Tibial nerve (tissue), 4 donors: ENCODE data around the gene APC2. TPM values are rescaled to one million over a fixed set of nuclear protein-coding genes. Genes with fewer than 3 reads are reported as not detected.
A peak's percentile ranks its signal among the peaks of the same experiment; 100 is the strongest.

Experiments used
- DNase-seq, 2 donors: peaks; one replicate each; pipeline ENCODE4 v3.0.0-alpha.2; 2019; ENCODE audit warnings: low spot score in 2 of 2
- H3K27ac ChIP-seq, 4 donors: fragments of 200-600 bp; sonication (generic) in 3 of 4; one replicate each; pipeline ENCODE4 v1.5.1; 2017 to 2019; ENCODE audit warnings: mild to moderate bottlenecking in 1 of 4
- H3K27me3 ChIP-seq, 2 donors: fragments of 200-600 bp; sonication (generic) in 1 of 2; one replicate each; pipeline versions ENCODE4 v1.5.1 to v1.6.0; 2017 to 2019
- H3K36me3 ChIP-seq, 3 donors: fragments of 200-600 bp; sonication (generic); one replicate each; pipeline ENCODE4 v1.5.1; 2018 to 2019
- H3K4me1 ChIP-seq, 4 donors: fragments of 200-600 bp; sonication (generic) in 3 of 4; one replicate each; pipeline ENCODE4 v1.5.1; 2017 to 2019
- H3K4me3 ChIP-seq, 4 donors: fragments of 200-600 bp; sonication (generic) in 3 of 4; one replicate each; pipeline ENCODE4 v1.5.1; 2017 to 2019; ENCODE audit warnings: mild to moderate bottlenecking in 1 of 4, moderate library complexity in 1 of 4
- H3K9me3 ChIP-seq, 4 donors: fragments of 200-600 bp; sonication (generic) in 3 of 4; one replicate each; pipeline ENCODE4 v1.5.1; 2017 to 2019
- EP300 ChIP-seq, 2 donors: sonication (generic); formaldehyde crosslinking; IDR thresholded peaks; one replicate each; pipeline ENCODE4 v1.6.1; 2017; ENCODE audit warnings: antibody characterized with exemption in 2 of 2, mild to moderate bottlenecking in 1 of 2
- POLR2A ChIP-seq, 2 donors: fragments of 450-650 bp; IDR thresholded peaks; one replicate each; pipeline ENCODE4 v1.6.1; 2017; ENCODE audit warnings: antibody characterized with exemption in 2 of 2, mild to moderate bottlenecking in 2 of 2, moderate library complexity in 2 of 2
- WGBS, 2 donors: methylation state at CpG; one replicate each; pipeline ENCODE4 v1.1.5; 2018; 5-methylcytosine and 5-hydroxymethylcytosine counted together
- total RNA-seq, 4 donors: library from RNA; depleted of rRNA; stranded (reverse); fragments of >200 nt; gene quantifications; one replicate each; pipeline ENCODE4 v1.1.0, GENCODE V29; 2016
- TF ChIP-seq, protein P1 (sequence below), 5 experiments: fragments of 200-600 bp in 3 of 5; fragments of 450-650 bp in 2 of 5; sonication (generic) in 3 of 5; IDR thresholded peaks; one replicate each; pipeline ENCODE4 v1.5.1; 2016 to 2019; ENCODE audit warnings: antibody characterized with exemption in 5 of 5, mild to moderate bottlenecking in 3 of 5, moderate library complexity in 2 of 5

Gene APC2
- total RNA-seq, 4 donors from 2014 or later = 1.7 to 10.2 (median 4.2) TPM

DNA sequence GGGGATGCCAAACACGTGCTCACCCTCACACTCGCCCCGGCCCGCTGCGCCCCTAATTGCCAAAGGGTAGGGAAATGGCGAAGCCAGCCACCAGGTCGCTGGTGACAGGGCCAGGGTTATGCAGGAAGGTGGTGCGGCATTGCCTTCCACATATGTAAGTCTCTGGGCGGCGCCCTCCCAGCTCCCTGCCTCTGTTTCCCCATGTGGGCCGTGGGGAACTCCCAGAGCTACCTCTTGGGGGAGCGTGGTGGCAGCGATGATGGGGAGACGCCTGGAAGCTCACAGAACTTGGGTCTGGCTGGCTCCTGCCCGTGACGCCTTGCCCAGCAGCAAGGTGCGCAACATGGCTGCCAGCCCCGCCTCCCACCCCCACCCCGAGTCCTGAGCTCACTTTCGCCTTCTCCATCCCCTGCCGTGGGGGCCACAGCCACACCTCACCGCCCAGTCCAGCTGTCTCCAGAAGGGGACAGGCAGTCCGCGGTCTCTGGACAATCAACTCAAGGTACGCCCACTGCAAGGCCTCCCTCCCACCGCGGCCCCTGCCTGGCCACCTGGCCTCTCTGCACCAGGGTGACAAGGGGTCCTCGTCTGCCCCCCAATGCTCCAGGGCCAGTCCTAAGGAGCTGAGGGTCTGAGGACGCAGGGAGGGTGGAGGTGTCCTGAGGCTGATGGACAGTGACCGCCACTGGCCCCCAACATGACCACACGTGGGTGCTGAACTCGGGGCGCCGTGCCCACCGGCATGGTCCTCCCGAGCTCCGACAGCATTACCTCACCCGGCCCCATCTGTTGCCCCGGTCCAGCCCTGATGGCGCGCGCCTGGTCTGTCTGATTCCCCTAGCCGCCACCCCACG, 22.5 kb downstream of the APC2 start:
- no peak for DNase-seq
- Histone ChIP-seq H3K27ac (no peak overlapping the region), H3K27me3 (peaks cover 2 to 62% of the 10 kb centered on the region in 2 donors), H3K4me1 (peaks cover 0 to 88% (median 49%) of the 10 kb centered on the region in 4 donors), H3K4me3 (no peak overlapping the region), H3K36me3 (peaks cover 0 to 33% (median 3%) of the 10 kb centered on the region in 3 donors), H3K9me3 (no peaks in the 10 kb centered on the region)
- 54 to 61% methylated on average over 31 to 44 of the region's 44 CpGs for WGBS, 2 donors
- TF ChIP-seq POLR2A (IDR thresholded peaks at IDR 0.05) = no peak
- no peak for TF ChIP-seq EP300 (IDR thresholded peaks at IDR 0.05)

DNA sequence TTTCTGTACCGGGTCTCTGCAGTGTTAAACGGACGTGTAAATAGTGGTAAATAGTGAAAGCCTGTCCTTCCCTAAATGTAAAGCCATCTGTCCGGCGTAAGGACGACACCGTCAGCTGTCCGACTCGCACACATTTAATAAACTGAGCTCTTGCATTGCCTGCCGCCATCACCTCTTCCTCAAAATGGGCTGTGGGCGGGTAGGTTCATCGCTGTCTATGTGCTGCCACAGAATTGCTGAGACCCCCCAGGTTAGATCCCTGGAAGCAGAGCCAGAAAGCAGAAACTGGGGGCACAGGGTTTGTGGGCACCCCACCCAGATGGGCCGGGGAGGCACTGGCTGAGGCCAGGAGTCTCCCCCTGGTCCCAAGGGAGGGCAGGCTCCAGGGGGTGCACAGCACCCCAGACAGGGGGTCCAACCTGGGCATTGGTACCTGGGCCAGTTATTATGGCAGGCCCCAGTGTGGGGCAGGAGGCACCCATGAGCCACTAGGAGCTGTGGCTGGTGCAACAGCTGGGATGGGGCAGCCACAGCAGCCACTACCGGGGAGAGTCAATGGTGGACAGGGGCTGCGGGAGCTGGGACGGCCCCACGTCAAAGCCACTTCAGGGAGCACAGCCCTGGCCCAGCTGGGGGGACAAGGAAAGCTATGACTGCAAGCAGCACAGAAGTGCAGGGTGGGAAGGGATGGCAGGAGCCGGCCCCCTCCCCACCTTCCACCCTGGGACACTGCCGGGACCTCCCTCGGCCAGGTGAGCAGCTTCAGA, 23.3 kb downstream of the APC2 start:
- DNase-seq = no peak
- no peaks in the 10 kb centered on the region for H3K9me3 ChIP-seq
- peak overlapping the region in 1 of 4 donors; percentile 50 for H3K27ac ChIP-seq
- peaks cover 0 to 88% (median 49%) of the 10 kb centered on the region in 4 donors for H3K4me1 ChIP-seq
- H3K4me3 ChIP-seq = no peak overlapping the region
- TF ChIP-seq, protein P1, sequence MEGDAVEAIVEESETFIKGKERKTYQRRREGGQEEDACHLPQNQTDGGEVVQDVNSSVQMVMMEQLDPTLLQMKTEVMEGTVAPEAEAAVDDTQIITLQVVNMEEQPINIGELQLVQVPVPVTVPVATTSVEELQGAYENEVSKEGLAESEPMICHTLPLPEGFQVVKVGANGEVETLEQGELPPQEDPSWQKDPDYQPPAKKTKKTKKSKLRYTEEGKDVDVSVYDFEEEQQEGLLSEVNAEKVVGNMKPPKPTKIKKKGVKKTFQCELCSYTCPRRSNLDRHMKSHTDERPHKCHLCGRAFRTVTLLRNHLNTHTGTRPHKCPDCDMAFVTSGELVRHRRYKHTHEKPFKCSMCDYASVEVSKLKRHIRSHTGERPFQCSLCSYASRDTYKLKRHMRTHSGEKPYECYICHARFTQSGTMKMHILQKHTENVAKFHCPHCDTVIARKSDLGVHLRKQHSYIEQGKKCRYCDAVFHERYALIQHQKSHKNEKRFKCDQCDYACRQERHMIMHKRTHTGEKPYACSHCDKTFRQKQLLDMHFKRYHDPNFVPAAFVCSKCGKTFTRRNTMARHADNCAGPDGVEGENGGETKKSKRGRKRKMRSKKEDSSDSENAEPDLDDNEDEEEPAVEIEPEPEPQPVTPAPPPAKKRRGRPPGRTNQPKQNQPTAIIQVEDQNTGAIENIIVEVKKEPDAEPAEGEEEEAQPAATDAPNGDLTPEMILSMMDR (IDR thresholded peaks at IDR 0.05) = no peak
- TF ChIP-seq EP300 (IDR thresholded peaks at IDR 0.05) (no peak), POLR2A (IDR thresholded peaks at IDR 0.05) (no peak)
- H3K36me3 ChIP-seq = peaks cover 0 to 36% (median 3%) of the 10 kb centered on the region in 3 donors
- 57 to 69% methylated on average over 18 to 20 of the region's 20 CpGs for WGBS, 2 donors
- H3K27me3 ChIP-seq = peaks cover 2 to 54% of the 10 kb centered on the region in 2 donors

DNA sequence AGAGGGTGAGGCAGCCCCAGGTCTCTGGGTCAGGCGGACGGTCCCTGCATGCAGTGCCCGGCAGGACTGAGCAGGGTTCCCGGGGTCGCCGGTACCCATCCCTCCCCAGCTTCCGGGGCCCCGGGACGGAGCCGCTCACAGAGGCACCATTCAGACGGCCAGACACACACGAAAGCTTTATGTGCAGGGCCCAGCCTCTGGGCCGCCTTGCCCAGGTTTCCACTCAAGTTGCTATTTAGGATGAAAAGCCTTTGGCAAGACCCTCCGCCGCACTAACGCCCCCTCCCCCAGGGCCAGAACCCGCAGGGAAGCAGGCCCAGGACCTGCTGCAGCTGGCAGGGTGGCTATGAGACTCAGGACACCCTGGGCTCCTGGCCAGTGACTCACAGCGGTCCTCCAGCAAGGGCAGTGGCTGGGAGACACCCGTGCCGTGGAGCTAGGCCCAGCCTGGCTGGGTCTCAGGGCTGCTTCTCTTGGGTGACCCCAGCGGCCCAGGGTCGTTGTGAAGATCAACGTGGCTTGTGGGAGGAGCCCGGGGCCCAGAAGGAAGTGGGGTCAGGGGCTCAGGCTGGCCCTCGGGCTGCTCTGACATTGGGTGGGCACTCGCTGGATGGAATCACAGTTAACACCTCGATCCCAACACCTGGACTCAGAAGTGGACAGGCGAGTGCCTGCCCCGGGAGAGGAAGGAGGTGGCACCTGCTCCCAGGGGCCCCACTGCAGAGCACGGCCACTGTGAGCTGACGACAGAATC, 24.3 kb downstream of the APC2 start:
- Histone ChIP-seq H3K4me3 (no peak overlapping the region), H3K27me3 (peaks cover 2 to 48% of the 10 kb centered on the region in 2 donors), H3K9me3 (no peaks in the 10 kb centered on the region), H3K36me3 (peaks cover 0 to 36% (median 3%) of the 10 kb centered on the region in 3 donors), H3K4me1 (peaks cover 0 to 84% (median 46%) of the 10 kb centered on the region in 4 donors), H3K27ac (peak overlapping the region in 3 of 4 donors; percentile 31 to 60 (median 50))
- TF ChIP-seq EP300 (IDR thresholded peaks at IDR 0.05) = no peak
- no peak for TF ChIP-seq POLR2A (IDR thresholded peaks at IDR 0.05)
- TF ChIP-seq, protein P1 (IDR thresholded peaks at IDR 0.05) = no peak
- 54 to 59% methylated on average over 23 to 30 of the region's 31 CpGs for WGBS, 2 donors
- DNase-seq = no peak

DNA sequence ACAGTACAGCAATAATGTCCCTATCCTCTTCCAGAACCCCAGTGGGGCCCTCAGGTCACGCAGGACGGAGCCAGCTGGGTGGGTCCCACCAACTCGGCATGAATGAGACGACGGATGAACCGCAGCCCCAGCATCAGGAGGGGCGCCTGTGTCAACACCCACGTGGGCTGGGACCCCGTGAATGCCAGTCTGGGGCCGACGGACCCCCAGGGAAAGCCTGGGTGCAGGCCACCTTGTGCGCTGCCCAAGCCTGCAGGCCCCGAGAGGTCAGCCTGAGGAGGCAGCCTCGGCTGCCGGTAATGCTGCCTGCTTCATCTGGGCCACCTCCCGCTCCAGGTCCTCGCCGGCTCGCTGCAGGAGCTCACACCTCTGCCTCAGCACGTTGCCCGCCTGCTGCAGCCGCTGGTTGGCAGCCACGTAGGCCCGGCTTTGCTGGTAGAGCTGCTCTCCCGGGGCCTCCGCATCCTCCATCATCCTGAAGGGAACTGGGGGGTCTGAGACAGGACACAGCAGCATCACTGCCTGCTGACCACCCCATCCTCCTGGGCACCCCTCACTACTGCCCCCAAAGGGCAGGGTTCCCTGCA, 24.9 kb downstream of the APC2 start:
- WGBS, 2 donors = 79% methylated on average over 11 to 18 of the region's 26 CpGs
- peaks cover 0 to 36% (median 3%) of the 10 kb centered on the region in 3 donors for H3K36me3 ChIP-seq
- peak overlapping the region in 2 of 4 donors; percentile 50 to 60 for H3K27ac ChIP-seq
- H3K4me3 ChIP-seq = no peak overlapping the region
- peaks cover 0 to 87% (median 46%) of the 10 kb centered on the region in 4 donors for H3K4me1 ChIP-seq
- no peak for DNase-seq
- TF ChIP-seq POLR2A (IDR thresholded peaks at IDR 0.05) (no peak), EP300 (IDR thresholded peaks at IDR 0.05) (no peak)
- TF ChIP-seq, protein P1 (IDR thresholded peaks at IDR 0.05) = no peak
- no peaks in the 10 kb centered on the region for H3K9me3 ChIP-seq
- peaks cover 2 to 45% of the 10 kb centered on the region in 2 donors for H3K27me3 ChIP-seq
